NOMO-1 treated with DMSO at 0.1 percent for 48 hours (cell line): ENCODE measurements around the gene ZEB1.
"Not testable (repeated sequence)": the region's sequence is repeated elsewhere in the genome, so short reads cannot be mapped to it uniquely, and the experiment has no call there.

ENCODE experiments used
- DNase-seq: peaks from one replicate; lab custom pipeline; 2025; ENCODE audit not compliant: unreplicated experiment; lab: John Stamatoyannopoulos, UW

The ZEB1 gene

DNA sequence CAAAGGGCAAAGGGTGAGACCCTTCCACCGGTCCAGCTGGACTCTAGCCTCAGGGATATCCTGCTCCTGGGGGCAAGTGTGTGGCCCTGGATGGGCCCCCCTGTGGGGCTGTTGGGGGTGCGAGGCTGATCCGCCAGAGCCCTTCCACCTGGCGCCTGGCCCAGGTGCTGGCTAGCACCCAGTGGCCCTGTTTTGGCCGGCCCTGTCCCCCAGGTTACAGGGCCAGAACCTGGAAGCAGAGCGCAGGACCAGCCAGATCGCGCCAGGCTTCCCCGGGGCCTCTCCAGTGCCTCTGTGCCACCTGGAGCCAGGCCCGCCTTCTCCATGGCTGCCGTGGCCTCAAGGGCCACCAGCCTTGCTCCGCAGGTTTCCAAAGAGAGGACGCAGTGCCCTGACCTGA, 45.2 kb downstream of the ZEB1 start:
- not testable (repeated sequence) for DNase-seq

GRCh38 chr10:31366703-31367102, 47.7 kb downstream of the ZEB1 start:
- DNase-seq: no peak

DNA sequence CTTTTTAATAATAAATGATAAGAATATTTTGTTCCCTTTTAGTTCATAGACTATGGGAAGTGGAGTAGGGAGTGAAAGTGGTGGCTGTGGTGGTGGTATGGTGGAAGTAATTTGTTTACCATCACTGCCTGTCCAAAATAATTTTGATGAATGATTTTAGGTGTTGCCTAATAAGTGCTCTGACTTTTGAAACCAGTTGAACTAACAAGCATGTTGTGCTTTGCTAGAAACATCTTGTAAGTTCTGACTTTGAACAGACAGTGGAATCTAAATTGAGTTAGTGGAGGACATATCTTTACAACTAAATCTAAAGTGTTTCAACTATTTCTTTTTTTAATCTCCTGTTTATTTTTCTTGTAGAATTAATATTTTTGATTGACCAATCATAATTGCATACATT, 49.7 kb downstream of the ZEB1 start:
- peak; percentile 26 for DNase-seq

DNA sequence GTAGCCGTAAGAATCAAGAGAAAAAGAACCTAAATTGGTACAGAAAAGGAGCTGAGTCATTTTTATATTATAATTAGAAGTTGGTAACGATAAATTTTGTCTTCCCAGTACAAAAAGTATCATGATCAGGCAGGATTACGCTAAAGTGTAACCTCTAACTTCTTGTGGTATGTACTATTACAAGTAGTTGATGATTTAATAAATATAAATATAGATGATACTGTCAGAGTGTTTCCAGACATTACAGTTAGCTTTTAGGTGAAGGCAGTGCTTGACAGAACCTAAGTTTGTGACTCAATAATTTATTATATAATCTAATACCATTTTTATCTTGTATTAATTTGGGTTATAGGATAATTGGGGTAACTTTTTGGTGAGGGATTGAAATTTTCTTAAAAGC, 53.4 kb downstream of the ZEB1 start:
- DNase-seq: no peak

DNA sequence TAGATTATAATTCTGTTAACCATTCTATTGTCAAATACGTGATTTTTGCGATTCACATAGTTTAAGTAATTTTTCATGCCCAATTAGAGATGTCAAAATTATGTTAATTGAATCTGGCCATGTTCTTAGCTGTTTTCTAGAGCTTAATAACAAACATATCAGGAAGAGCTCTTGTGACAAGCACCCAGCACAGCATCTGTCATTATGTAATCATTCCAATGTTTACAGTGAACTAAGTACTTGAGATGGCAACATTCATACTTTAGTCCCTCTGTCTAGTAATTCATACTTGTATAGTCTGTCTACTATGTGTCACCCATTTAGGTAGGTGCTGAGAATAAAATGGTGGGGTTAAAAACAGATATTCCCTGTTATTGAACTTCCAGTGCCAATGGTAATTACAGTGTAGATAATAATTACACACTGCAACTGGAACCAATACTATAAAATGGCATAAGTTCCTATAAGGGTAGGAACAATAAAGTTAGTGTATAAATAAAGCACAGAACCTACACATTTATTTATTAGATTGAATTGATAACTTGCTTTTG, 55.2 kb downstream of the ZEB1 start:
- DNase-seq: no peak

DNA sequence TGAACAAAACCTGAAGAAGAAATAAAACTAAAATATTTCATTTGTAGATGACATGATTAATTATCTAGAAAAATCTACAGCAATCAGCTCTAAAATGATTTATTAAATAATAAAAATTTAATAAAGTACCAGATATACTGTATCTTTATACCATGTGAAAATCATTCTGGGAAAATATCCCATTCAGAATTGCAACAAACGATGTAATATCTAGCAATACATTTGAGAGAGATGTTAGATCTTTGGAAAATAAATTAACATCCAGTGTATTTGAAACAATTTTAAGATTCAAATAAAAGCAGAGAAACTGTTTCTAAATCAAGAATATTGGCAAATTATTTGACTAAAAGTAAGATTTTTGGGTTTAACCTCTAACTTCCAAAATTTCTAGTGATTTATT, 62.2 kb downstream of the ZEB1 start:
- no peak for DNase-seq

DNA sequence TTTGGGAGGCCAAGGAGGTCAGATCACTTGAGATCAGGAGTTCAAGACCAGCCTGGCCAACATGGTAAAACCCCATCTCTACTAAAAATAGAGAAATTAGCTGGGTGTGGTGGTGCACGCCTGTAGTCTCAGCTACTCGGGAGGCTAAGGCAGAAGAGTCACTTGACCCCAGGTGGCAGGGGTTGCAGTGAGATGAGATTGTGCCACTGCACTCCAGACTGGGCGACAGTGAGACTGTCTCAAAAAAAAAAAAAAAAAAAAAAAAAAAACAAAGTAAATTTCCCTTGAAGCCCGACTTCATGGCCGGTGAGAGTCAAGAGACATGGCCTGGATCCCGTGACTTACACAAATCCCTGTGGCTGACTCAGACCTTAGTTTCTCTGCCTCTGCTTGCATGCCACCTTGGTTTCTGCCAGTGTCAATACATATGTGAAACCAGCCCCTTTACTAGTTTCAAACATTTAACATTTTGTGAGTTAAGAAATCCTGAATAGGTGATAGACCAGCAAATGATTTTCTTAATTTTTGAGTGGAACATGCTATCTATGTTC, 62.8 kb downstream of the ZEB1 start:
- no peak for DNase-seq

DNA sequence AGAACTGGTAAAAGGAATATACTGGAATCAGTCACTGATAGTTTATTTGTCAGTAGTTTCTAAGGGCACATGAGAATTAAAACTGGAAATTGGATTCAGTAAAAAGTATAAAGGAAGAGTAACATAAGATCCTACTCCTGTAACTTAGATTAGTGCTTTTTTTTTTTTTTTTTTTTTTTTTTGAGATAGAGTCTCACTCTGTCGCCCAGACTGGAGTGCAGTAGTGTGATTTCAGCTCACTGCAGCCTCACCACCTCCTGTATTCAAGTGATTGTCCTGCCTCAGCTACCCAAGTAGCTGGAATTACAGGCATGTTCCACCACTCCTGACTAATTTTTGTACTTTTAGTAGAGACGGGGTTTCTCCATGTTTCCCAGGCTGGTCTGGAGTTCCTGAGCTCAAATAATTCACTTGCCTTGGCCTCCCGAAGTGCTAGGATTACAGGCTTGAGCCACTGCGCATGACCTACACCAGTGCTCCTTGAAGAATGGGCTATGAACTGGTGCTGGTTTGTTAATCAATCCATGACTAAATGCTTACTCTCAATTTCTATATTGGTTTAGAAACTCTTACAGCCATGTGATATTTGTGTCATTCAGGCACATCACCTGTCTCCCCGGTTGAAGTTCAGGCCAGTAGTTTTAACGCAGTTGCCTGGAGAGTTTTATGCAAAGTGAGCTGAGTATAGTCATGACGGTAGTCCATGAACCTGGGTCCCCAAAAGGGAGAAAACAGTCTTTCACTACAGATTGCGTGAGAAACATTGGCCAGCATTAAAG, 65.0 kb downstream of the ZEB1 start:
- DNase-seq: no peak

GRCh38 chr10:31384589-31384949, 65.6 kb downstream of the ZEB1 start:
- no peak for DNase-seq

DNA sequence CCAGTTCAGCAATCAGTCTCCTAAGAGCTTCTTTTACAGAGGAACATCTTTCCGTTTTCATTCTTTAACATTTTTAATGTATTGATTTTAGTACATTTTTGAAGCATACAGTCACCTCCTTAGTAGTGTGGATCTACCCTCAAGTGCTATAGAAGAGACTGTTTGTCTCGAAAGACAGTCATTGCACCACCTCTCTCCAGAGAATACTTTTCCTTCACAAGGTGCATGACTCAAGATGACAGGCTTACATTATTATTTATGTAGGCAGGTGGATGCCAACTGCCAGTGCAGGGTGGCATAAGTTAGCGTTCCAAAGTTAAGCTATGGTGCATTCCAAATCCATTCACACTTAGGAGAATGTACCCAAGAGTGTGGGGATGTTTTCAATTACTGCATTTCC, 71.8 kb downstream of the ZEB1 start:
- DNase-seq: no peak

DNA sequence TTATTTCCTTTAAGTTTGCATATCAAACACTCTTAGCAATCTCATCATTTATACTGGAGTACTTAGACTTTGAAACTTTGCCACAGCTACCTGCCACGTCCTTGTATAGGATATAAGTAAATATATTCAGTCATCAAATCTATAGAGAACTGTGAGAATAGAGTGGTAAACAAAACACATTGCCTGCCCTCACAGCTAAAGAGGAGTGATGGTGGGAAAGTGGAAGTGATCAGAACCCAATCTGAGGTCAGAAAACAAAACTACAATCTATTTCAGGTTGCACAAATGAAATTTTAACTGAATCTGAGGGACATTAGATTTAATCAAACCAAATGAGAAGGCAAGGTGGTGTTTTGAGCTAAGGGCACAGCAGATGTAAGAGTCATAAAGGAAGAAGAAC, 74.8 kb downstream of the ZEB1 start:
- no peak for DNase-seq

GRCh38 chr10:31395695-31396094, 76.7 kb downstream of the ZEB1 start:
- no peak for DNase-seq

- DNase-seq: no peak
These were observed 77.4 kb downstream of the ZEB1 start for GRCh38 chr10:31396376-31396775.

DNA sequence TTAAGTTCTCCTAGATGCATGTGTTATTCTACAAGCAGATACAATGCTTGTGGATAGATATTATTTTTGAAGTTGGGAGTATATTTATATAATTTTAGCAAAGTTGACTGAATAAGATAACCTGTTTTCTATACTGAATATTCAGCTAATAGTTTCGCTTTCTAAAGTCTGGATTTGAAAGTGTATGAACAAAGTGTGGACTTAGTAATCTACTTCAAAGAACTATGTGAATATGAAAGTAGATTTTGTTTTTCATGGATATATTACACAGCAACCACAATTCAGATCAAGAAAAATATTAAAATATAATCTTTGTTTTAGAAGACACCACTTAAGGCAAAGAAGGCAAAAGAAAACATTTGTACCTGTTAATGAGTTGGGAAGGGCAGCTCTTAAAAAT, 78.8 kb downstream of the ZEB1 start:
- no peak for DNase-seq

GRCh38 chr10:31399171-31399570, 80.2 kb downstream of the ZEB1 start:
- DNase-seq: no peak

GRCh38 chr10:31399631-31400030, 80.6 kb downstream of the ZEB1 start:
- DNase-seq: no peak

- no peak for DNase-seq
These were observed 82.3 kb downstream of the ZEB1 start for GRCh38 chr10:31401287-31401686.

- no peak for DNase-seq
These were observed 85.6 kb downstream of the ZEB1 start for GRCh38 chr10:31404640-31405039.

DNA sequence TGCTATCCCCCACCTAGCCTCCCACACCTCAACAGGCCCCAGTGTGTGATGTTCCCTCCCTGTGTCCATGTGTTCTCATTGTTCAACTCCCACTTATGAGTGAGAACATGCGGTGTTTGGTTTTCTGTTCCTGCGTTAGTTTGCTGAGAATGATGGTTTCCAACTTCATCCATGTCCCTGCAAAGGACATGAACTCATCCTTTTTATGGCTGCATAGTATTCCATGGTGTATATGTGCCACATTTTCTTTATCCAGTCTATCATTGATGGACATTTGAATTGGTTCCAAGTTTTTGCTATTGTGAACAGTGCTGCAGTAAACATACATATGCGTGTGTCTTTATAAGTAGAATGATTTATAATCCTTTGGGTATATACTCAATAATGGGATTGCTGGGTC, 86.8 kb downstream of the ZEB1 start:
- not testable (repeated sequence) for DNase-seq

DNA sequence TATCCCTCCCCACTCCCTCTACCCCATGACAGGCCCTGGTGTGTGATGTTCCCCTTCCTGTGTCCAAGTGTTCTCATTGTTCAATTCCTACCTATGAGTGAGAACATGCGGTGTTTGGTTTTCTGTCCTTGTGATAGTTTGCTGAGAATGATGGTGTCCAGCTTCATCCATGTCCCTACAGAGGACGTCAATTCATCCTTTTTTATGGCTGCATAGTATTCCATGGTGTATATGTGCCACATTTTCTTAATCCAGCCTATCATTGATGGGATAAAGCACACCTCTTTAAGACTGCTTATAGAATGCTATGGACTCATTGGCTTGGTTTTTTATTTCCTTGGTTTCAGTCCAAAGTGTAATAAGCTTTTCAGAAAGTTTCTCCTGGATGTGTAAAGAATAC, 93.4 kb downstream of the ZEB1 start:
- DNase-seq: not testable (repeated sequence)

DNA sequence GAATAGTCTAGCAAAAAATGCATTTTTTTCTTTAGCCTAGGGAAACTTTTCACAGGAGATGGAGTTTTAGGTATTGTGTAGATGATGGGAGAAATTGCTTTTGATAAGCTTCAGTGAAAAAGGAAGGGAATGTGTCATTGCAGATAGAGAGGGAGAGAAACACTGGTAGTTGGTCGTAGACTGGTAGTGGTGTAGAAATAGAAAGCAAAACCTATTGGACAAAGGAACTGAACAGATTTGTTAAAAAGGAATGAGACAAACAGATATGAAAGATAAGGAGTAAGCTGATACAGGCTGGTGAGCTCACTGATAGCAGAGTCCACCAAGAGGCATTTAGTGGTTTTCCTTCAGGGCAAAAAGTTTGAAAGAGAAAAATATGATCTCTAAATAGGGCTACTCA, 94.3 kb downstream of the ZEB1 start:
- DNase-seq: no peak

DNA sequence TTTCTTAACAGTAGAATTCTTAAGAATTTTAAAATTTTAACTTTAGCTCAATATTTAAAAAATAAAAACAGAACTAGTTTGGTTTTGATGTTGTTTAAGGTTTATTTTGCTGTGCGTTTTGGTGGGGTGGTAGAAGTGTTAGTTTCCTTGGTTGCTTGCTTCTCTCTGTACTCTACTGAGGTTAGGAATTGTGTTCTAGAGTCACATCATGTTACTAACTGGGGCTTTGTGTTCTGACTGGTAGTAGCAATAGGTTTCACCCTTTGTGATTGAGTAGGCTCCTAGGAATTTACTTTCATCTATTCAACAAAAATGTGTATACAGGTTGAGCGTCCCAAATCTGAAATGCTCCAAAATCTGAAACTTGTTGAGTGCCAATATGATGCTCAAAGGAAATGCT, 99.5 kb downstream of the ZEB1 start:
- no peak for DNase-seq
